Glutamatergic neuron (in vitro differentiated cells): Measurements from ENCODE around the gene SCCPDH. TPM values are rescaled to one million over a fixed set of nuclear protein-coding genes. Genes with fewer than 3 reads are reported as not detected.

Experiments used
- DNase-seq: peaks from one replicate; pipeline ENCODE4 v3.0.0; 2022
- H3K27ac Mint-ChIP-seq: one replicate; pipeline ENCODE4 v1.8.0; 2020; ENCODE audit warnings: mild to moderate bottlenecking, mixed read lengths, inconsistent platforms; ENCODE audit not compliant: unreplicated experiment
- H3K27me3 Mint-ChIP-seq: one replicate; pipeline ENCODE4 v1.8.0; 2020; ENCODE audit warnings: mild to moderate bottlenecking, moderate library complexity, mixed read lengths, inconsistent platforms; ENCODE audit not compliant: unreplicated experiment
- H3K36me3 Mint-ChIP-seq: one replicate; pipeline ENCODE4 v1.8.0; 2020; ENCODE audit warnings: mild to moderate bottlenecking, mixed read lengths, inconsistent platforms; ENCODE audit not compliant: unreplicated experiment
- H3K4me1 Mint-ChIP-seq: one replicate; pipeline ENCODE4 v1.8.0; 2020; ENCODE audit warnings: mild to moderate bottlenecking, low read depth, mixed read lengths, inconsistent platforms; ENCODE audit not compliant: unreplicated experiment
- H3K4me3 Mint-ChIP-seq: one replicate; pipeline ENCODE4 v1.8.0; 2020; ENCODE audit warnings: mild to moderate bottlenecking, mixed read lengths, inconsistent platforms; ENCODE audit not compliant: unreplicated experiment
- H3K9me3 Mint-ChIP-seq: one replicate; pipeline ENCODE4 v1.8.0; 2020; ENCODE audit warnings: mild to moderate bottlenecking, moderate library complexity, mixed read lengths, inconsistent platforms; ENCODE audit not compliant: unreplicated experiment
- total RNA-seq: library from RNA; stranded (reverse); fragmentation: NEBNext Ultra II Directional; extraction: Animal tissue kit (Norgen Biotek cat#: 25700); gene quantifications from one replicate; pipeline ENCODE4 v1.2.1, GENCODE V29; 2021; ENCODE audit not compliant: unreplicated experiment
- TF ChIP-seq, protein P1 (sequence below): fragments of 200-600 bp; sonication (generic); IDR thresholded peaks from one replicate; pipeline ENCODE4 v1.5.0; 2021; ENCODE audit not compliant: partially characterized antibody, unreplicated experiment

The SCCPDH gene
- total RNA-seq, 1 donor from 2014 or later: 34.6 TPM

DNA sequence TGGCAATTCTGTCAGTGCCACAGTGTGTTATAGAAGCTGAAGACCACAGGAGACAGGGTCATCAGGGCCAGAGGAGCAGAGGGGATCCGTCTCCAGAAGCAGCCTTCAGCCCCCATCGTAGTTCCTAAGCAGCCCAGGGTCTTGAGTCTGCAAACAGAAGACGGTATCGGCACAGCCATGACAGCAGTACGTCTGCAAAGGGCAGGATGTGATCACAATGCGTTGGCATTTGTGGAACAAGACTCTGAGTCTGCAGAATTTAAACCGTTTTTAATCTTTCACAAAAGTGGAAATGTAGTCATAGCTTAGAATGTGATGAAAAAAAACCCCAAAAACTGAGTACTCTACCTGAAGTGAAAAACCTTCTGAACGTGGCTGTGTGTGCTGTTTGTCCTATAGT is 44.0 kb upstream of the SCCPDH start:
- no peak for DNase-seq
- H3K36me3 Mint-ChIP-seq: peaks cover 3% of the 10 kb centered on the region
- TF ChIP-seq, protein P1, sequence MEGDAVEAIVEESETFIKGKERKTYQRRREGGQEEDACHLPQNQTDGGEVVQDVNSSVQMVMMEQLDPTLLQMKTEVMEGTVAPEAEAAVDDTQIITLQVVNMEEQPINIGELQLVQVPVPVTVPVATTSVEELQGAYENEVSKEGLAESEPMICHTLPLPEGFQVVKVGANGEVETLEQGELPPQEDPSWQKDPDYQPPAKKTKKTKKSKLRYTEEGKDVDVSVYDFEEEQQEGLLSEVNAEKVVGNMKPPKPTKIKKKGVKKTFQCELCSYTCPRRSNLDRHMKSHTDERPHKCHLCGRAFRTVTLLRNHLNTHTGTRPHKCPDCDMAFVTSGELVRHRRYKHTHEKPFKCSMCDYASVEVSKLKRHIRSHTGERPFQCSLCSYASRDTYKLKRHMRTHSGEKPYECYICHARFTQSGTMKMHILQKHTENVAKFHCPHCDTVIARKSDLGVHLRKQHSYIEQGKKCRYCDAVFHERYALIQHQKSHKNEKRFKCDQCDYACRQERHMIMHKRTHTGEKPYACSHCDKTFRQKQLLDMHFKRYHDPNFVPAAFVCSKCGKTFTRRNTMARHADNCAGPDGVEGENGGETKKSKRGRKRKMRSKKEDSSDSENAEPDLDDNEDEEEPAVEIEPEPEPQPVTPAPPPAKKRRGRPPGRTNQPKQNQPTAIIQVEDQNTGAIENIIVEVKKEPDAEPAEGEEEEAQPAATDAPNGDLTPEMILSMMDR: no peak
- H3K4me3 Mint-ChIP-seq: peak overlapping the region; percentile 84
- peaks cover 61% of the 10 kb centered on the region for H3K4me1 Mint-ChIP-seq
- peaks cover 35% of the 10 kb centered on the region for H3K9me3 Mint-ChIP-seq
- peaks cover 17% of the 10 kb centered on the region for H3K27me3 Mint-ChIP-seq
- peak overlapping the region; percentile 99 for H3K27ac Mint-ChIP-seq

DNA sequence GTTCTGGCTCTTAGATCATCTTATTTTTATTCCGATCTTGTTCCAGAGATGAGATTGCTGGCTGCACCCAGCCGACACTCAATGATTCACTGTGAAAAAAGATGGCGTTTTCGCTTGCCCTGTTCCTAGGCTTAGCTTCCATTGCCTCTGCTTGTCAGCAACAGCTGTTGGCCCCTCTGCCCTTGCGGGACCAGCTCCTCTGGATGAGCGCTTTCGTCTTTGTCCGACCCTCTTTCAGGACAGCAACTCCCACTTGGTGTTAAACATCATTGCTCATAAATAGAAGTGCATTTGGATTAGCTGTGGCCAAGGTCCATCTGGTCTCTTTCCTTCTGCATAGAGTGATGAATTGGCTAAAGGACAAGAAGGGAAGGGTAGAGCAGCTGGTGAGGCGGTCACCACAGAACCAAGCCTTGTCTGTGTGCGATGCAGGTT is 43.5 kb upstream of the SCCPDH start:
- Mint-ChIP-seq H3K27me3 (peaks cover 17% of the 10 kb centered on the region), H3K36me3 (no peaks in the 10 kb centered on the region), H3K4me1 (peaks cover 62% of the 10 kb centered on the region), H3K9me3 (peaks cover 33% of the 10 kb centered on the region), H3K27ac (peak overlapping the region; percentile 99), H3K4me3 (peak overlapping the region; percentile 84)
- TF ChIP-seq, protein P1: no peak
- peak; percentile 60 for DNase-seq

DNA sequence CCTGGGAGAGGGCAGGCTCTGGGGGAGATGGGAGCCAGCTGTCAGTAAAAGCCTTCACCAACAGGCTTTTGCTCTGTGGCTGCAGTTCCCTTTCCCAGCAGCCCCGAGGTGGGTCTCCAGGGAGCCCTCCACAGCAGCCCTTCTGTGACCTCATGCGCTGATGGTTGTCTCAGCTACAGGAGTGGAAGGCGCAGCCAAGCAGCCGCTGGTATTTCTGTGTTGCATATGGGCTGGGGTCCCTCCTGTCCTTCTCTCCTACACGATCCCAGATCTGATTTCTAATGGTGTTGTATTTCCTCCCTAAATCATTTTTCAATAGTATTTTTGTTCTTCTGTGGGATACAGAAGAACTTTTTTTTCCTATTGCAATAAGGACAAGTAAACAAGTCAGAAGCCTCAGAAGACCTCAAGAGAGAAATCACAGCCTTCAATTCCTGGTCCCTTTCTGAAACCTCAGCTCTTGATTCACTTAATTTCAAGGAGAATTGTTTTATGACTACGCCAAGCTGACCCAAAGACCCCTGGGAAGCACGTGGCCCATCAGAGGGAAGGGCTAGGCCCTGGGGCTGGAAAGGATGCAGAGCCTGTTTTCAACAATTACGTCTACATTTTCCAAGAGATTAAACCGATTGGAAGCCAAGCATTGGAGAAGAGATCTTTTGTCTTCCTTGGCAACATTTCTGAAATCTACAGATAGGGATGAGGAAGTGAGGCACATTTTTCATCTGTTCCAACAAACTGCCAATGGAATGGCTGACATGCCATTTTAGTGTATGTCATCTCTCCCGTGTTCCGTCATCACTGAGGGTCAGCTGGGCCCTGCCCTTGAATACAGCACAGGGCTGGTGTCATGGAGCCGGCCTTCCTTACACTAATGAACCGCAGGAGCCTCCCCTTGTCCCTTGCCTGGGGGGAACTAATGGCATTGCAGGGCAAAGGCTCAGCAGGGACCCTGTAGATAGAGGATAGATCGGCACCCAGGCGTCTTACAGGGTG is 42.0 kb upstream of the SCCPDH start:
- Mint-ChIP-seq H3K36me3 (no peaks in the 10 kb centered on the region), H3K4me3 (peak overlapping the region; percentile 79), H3K4me1 (peaks cover 71% of the 10 kb centered on the region), H3K27ac (peak overlapping the region; percentile 99), H3K27me3 (peaks cover 21% of the 10 kb centered on the region), H3K9me3 (peaks cover 33% of the 10 kb centered on the region)
- TF ChIP-seq, protein P1: no peak
- peak; percentile 93 for DNase-seq

DNA sequence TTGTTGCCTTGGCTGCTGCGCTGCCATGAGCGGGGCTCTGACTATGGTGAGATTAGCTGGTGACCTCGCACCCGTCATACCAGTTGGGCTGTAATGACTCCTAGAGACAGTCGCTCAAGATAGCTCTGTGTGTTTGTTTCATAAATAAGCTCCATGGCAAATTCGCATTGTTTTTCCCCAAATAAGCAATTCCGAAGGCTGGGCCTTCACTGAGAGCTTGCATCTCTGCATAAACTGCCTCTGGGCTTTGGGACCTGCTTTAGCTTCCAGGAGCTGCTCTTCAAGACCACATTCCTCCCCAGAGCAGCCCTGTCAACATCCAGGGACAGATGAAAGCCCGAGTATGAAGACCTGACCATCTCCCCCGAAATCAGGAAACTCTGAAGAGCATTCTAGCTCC is 40.7 kb upstream of the SCCPDH start:
- Mint-ChIP-seq H3K9me3 (peaks cover 33% of the 10 kb centered on the region), H3K4me3 (no peak overlapping the region), H3K36me3 (no peaks in the 10 kb centered on the region), H3K4me1 (peaks cover 65% of the 10 kb centered on the region), H3K27me3 (peaks cover 21% of the 10 kb centered on the region), H3K27ac (peak overlapping the region; percentile 99)
- TF ChIP-seq, protein P1: no peak
- DNase-seq: no peak

DNA sequence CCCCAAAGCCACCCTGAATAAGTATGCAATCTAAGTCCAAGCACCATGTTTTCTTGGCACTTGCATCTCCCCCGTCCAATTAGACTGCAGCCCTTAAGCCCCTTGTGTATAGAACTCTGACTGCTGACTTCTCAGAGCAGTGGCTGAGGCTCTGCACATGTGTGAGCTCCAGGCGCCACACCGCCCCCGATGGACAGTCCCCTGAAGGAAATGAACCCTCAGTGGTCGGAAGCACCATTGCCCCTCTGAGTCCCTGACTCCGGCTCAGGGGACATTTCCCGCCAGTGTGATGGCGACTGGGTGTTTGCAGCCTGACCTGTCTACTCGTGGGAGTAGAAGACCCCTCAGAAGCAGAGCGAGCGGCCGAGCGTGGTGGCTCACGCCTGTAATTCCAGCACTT is 37.2 kb upstream of the SCCPDH start:
- Mint-ChIP-seq H3K27me3 (peaks cover 9% of the 10 kb centered on the region), H3K36me3 (peaks cover 4% of the 10 kb centered on the region), H3K9me3 (peaks cover 9% of the 10 kb centered on the region), H3K27ac (peak overlapping the region; percentile 36), H3K4me1 (peaks cover 37% of the 10 kb centered on the region), H3K4me3 (no peak overlapping the region)
- DNase-seq: peak; percentile 60
- TF ChIP-seq, protein P1: no peak
